Transverse colon (tissue), 4 donors: ENCODE data around the gene MOB1A. TPM values are rescaled to one million over a fixed set of nuclear protein-coding genes. Genes with fewer than 3 reads are reported as not detected.

Experiments used
- DNase-seq: peaks from one replicate; pipeline ENCODE4 v3.0.0-alpha.2; 2019
- H3K27ac ChIP-seq, 4 donors: fragments of 200-600 bp; sonication (generic); 2 replicates each; pipeline ENCODE4 v1.5.1; 2016 to 2018; ENCODE audit warnings: inconsistent platforms in 4 of 4
- H3K27me3 ChIP-seq: fragments of 200-600 bp; sonication (generic); 2 replicates; pipeline ENCODE4 v1.5.1; 2017; ENCODE audit warnings: inconsistent platforms
- H3K36me3 ChIP-seq, 4 donors: fragments of 200-600 bp; sonication (generic); 2 replicates each; pipeline ENCODE4 v1.5.1; 2017 to 2019; ENCODE audit warnings: inconsistent platforms in 4 of 4
- H3K4me1 ChIP-seq, 4 donors: fragments of 200-600 bp; sonication (generic); 2 replicates each; pipeline ENCODE4 v1.5.1; 2017 to 2020; ENCODE audit warnings: inconsistent platforms in 4 of 4
- H3K4me3 ChIP-seq, 4 donors: fragments of 200-600 bp; sonication (generic); 1 replicate in 1 of 4; 2 replicates in 3 of 4; pipeline versions ENCODE4 v1.5.1 to v1.6.1; 2017 to 2019; ENCODE audit warnings: inconsistent platforms in 4 of 4
- H3K9me3 ChIP-seq, 2 donors: fragments of 200-600 bp; sonication (generic); 2 replicates each; pipeline ENCODE4 v1.5.1; 2017 to 2019; ENCODE audit warnings: inconsistent platforms in 2 of 2
- EP300 ChIP-seq: sonication (generic); formaldehyde crosslinking; IDR thresholded peaks from one replicate; pipeline ENCODE4 v1.6.1; 2017; ENCODE audit warnings: antibody characterized with exemption, low read depth
- POLR2A ChIP-seq: fragments of 450-650 bp; IDR thresholded peaks from one replicate; pipeline ENCODE4 v1.6.1; 2016; ENCODE audit warnings: antibody characterized with exemption, mild to moderate bottlenecking, moderate library complexity
- POLR2AphosphoS5 ChIP-seq, 3 donors: sonication (generic); formaldehyde crosslinking; IDR thresholded peaks; one replicate each; pipeline ENCODE4 v1.6.1; 2016; ENCODE audit warnings: antibody characterized with exemption in 3 of 3
- whole genome bisulfite sequencing, 2 donors: methylation state at CpG; one replicate each; pipeline ENCODE4 v1.1.5; 2018; ENCODE audit warnings: low coverage in 1 of 2; 5-methylcytosine and 5-hydroxymethylcytosine counted together
- in situ Hi-C, 4 donors: fragments of 200-750 bp; cut with MboI; loops; one replicate each; pipeline versions ENCODE4 v1.15.0 to v1.15.1; 2017; ENCODE audit warnings: low sequenced_read_pairs in 3 of 4, low pct_ligation_motif_present in 1 of 4, low pct_unique_long_range_greater_than_20kb in 1 of 4
- intact Hi-C: fragments of 100-400 bp; cut with DNase I; formaldehyde crosslinking; loops from one replicate; pipeline ENCODE4 v1.15.1; 2023; ENCODE audit warnings: low total_unique reads
- total RNA-seq, 4 donors: library from RNA; depleted of rRNA; stranded (reverse); fragments of >200 nt; gene quantifications; one replicate each; pipeline ENCODE4 v1.1.0, GENCODE V29; 2016
- TF ChIP-seq, protein P1 (sequence below), 5 experiments: fragments of 200-600 bp in 3 of 5; fragments of 450-650 bp in 2 of 5; sonication (generic) in 3 of 5; IDR thresholded peaks; 1 replicate in 2 of 5; 2 replicates in 3 of 5; pipeline ENCODE4 v1.5.1; 2016 to 2017; ENCODE audit warnings: antibody characterized with exemption in 5 of 5, inconsistent platforms in 3 of 5, mild to moderate bottlenecking in 2 of 5, moderate library complexity in 1 of 5

MOB1A gene
- total RNA-seq, 4 donors from 2014 or later, result 43.0 to 91.9 (median 68.8) TPM

DNA sequence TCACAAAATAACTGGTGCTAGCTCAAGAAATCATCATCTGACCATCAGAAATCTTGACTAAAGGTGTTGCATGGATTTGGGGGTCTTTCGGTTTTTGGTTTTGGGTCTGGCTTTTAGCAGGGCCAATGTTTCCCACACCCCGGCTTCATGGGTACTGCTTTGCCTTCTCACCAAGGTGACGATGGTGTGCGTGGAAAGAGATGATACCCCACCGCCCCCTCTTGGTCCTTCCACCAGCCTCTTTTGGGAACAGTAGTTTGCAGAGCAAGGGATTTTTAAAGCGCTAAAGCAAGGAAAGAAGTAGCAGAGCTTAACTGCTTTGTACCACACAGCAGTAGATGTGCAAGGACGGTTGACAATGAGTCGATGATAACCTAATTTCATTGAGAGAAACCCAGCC is 73.3 kb downstream of the MOB1A start:
- H3K27ac ChIP-seq, result no peak overlapping the region
- no peaks in the 10 kb centered on the region for H3K4me1 ChIP-seq
- no peak for TF ChIP-seq POLR2AphosphoS5 (IDR thresholded peaks at IDR 0.05)
- TF ChIP-seq EP300, result no peak
- TF ChIP-seq, protein P1, sequence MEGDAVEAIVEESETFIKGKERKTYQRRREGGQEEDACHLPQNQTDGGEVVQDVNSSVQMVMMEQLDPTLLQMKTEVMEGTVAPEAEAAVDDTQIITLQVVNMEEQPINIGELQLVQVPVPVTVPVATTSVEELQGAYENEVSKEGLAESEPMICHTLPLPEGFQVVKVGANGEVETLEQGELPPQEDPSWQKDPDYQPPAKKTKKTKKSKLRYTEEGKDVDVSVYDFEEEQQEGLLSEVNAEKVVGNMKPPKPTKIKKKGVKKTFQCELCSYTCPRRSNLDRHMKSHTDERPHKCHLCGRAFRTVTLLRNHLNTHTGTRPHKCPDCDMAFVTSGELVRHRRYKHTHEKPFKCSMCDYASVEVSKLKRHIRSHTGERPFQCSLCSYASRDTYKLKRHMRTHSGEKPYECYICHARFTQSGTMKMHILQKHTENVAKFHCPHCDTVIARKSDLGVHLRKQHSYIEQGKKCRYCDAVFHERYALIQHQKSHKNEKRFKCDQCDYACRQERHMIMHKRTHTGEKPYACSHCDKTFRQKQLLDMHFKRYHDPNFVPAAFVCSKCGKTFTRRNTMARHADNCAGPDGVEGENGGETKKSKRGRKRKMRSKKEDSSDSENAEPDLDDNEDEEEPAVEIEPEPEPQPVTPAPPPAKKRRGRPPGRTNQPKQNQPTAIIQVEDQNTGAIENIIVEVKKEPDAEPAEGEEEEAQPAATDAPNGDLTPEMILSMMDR (IDR thresholded peaks at IDR 0.05), result no peak
- no peak for TF ChIP-seq POLR2A
- H3K9me3 ChIP-seq, result no peaks in the 10 kb centered on the region
- 96 to 97% methylated on average over 8 of the region's 8 CpGs for WGBS, 2 donors
- no peak for DNase-seq
- H3K27me3 ChIP-seq, result no peaks in the 10 kb centered on the region
- no peak overlapping the region for H3K4me3 ChIP-seq
- H3K36me3 ChIP-seq, result peaks cover 0 to 30% (median 9%) of the 10 kb centered on the region in 4 donors
- in situ Hi-C loops, result no loop called here
- intact Hi-C loops, result no loop called here

DNA sequence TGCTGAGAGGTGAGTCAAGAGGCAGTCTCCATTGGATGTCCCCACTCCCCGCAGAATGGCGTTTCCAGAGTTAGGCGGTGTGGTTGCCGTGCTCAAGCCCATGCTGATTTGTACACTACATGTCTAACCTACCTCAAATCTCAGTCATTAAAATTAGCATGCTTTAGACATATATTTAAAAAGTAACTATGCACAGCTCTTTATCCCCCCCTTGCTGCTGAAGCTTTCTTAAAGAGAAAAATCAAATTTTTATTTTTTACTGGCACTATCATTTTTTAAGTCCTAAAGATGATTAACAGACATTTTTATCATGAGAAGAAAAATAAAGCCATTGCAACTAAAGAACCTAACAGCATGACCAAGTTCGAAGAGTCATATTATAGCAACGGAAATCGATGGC is 73.8 kb downstream of the MOB1A start:
- intact Hi-C loops, result no loop called here
- Histone ChIP-seq H3K4me1 (no peaks in the 10 kb centered on the region), H3K27ac (no peak overlapping the region), H3K9me3 (no peaks in the 10 kb centered on the region), H3K27me3 (no peaks in the 10 kb centered on the region), H3K36me3 (peaks cover 0 to 36% (median 11%) of the 10 kb centered on the region in 4 donors), H3K4me3 (no peak overlapping the region)
- TF ChIP-seq EP300, result no peak
- TF ChIP-seq POLR2A, result no peak
- TF ChIP-seq, protein P1 (IDR thresholded peaks at IDR 0.05), result no peak
- no peak for TF ChIP-seq POLR2AphosphoS5 (IDR thresholded peaks at IDR 0.05)
- in situ Hi-C loops, result no loop called here
- DNase-seq, result no peak
- 94 to 97% methylated on average over 5 to 7 of the region's 7 CpGs for WGBS, 2 donors

DNA sequence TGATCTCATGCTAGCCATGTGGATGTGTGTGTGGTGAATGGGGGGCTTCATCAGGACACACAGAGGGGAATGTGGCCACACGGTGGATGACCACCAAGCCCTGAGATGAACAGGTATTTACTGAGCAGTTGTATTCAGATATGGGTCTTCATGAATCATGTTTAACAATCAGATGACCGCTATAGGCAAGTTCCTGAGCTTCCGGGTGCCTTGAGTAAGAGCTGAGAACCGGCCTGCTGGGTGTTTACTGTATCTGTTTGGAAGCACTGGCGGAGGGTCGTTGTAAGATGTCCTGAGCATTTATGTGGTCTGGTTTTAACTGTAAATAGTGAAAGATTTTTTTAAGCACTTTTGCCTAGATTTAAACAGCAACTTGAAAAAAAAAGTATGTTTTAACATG is 74.9 kb downstream of the MOB1A start:
- 84% methylated on average over 4 to 6 of the region's 6 CpGs for WGBS, 2 donors
- H3K4me1 ChIP-seq, result no peaks in the 10 kb centered on the region
- in situ Hi-C loops (no loop called here), intact Hi-C loops (no loop called here)
- TF ChIP-seq EP300 (no peak), POLR2A (no peak), POLR2AphosphoS5 (IDR thresholded peaks at IDR 0.05) (no peak)
- TF ChIP-seq, protein P1 (IDR thresholded peaks at IDR 0.05), result no peak
- DNase-seq, result no peak
- H3K27me3 ChIP-seq, result no peaks in the 10 kb centered on the region
- H3K9me3 ChIP-seq, result no peaks in the 10 kb centered on the region
- no peak overlapping the region for H3K4me3 ChIP-seq
- no peak overlapping the region for H3K27ac ChIP-seq
- H3K36me3 ChIP-seq, result peaks cover 0 to 44% (median 11%) of the 10 kb centered on the region in 4 donors

Other genes starting within 250 kb of the MOB1A start
- gene TET3, start 194.0 kb downstream of the MOB1A start, total RNA-seq, result 10 to 100 TPM; 20.2 to 26.9 (median 22.5) TPM
- gene BOLA3, start 31.0 kb downstream of the MOB1A start, total RNA-seq, result 10 to 100 TPM in 2 of 4 donors, 1 to 10 TPM in 1, not detected in 1; 3.0 to 51.5 (median 44.0) TPM
- 100 to 1,000 TPM in 1 of 4 donors, 10 to 100 TPM in 2, 1 to 10 TPM in 1; 2.2 to 220 (median 17.8) TPM for gene MTHFD2, start 19.7 kb upstream of the MOB1A start, total RNA-seq
- 1 to 10 TPM in 3 of 4 donors, under 1 TPM in 1; 0.37 to 6.1 (median 3.5) TPM for gene SLC4A5, start 164.5 kb upstream of the MOB1A start, total RNA-seq
- 100 to 1,000 TPM; 109 to 134 (median 122) TPM for gene DCTN1, start 201.4 kb upstream of the MOB1A start, total RNA-seq
- gene C2orf81, start 242.7 kb upstream of the MOB1A start, total RNA-seq, result 1 to 10 TPM in 1 of 4 donors, under 1 TPM in 1, not detected in 2; 0.82 to 1.3 TPM
- gene WDR54, start 242.9 kb upstream of the MOB1A start, total RNA-seq, result 1 to 10 TPM in 2 of 4 donors, not detected in 2; 2.3 to 7.0 TPM